Vagina (tissue), 2 donors: ENCODE measurements around the gene PTP4A2.

ENCODE experiments used
- CTCF ChIP-seq, 3 experiments: fragments of 450-650 bp in 2 of 3; fragments of 200-600 bp in 1 of 3; sonication (generic) in 1 of 3; IDR thresholded peaks; one replicate each; pipeline ENCODE4 v1.5.1; 2017 to 2019; ENCODE audit warnings: antibody characterized with exemption in 3 of 3, mild to moderate bottlenecking in 2 of 3, moderate library complexity in 2 of 3
- POLR2A ChIP-seq, 2 donors: fragments of 450-650 bp; IDR thresholded peaks; one replicate each; pipeline ENCODE4 v1.6.1; 2017; ENCODE audit warnings: antibody characterized with exemption in 2 of 2, mild to moderate bottlenecking in 2 of 2, moderate library complexity in 2 of 2
- POLR2AphosphoS5 ChIP-seq, 2 donors: sonication (generic); formaldehyde crosslinking; IDR thresholded peaks; one replicate each; pipeline ENCODE4 v1.9.0; 2017; ENCODE audit warnings: antibody characterized with exemption in 2 of 2, mild to moderate bottlenecking in 2 of 2, low read depth in 1 of 2; ENCODE audit not compliant: insufficient read depth in 1 of 2

- TF ChIP-seq POLR2A (IDR thresholded peaks at IDR 0.05) (no peak), CTCF (IDR thresholded peaks at IDR 0.05) (peak in 1 of 3 experiments; percentile 24), POLR2AphosphoS5 (IDR thresholded peaks at IDR 0.05; ENCODE audit: insufficient read depth in 1 of 2, low read depth in 1 of 2) (peak in 1 of 2 donors; percentile 71)
Measured at GRCh38 chr1:31977385-31978131, 39.4 kb upstream of the PTP4A2 start.
